ENCODE measurements around the gene NPTX1.

NPTX1 gene

GRCh38 chr17:80456465-80457235, 19.8 kb downstream of the NPTX1 start:
- DNase-seq = no peak

GRCh38 chr17:80455784-80456183, 20.6 kb downstream of the NPTX1 start:
- no peak for DNase-seq

- DNase-seq = peak; percentile 58
Observed at GRCh38 chr17:80455336-80455710, 21.1 kb downstream of the NPTX1 start.

GRCh38 chr17:80454557-80455335, 21.7 kb downstream of the NPTX1 start:
- DNase-seq = peak; percentile 97

GRCh38 chr17:80453998-80454556, 22.3 kb downstream of the NPTX1 start:
- no peak for DNase-seq

- DNase-seq = no peak
Observed at GRCh38 chr17:80453126-80453997, 23.0 kb downstream of the NPTX1 start.

GRCh38 chr17:80452173-80452915, 24.1 kb downstream of the NPTX1 start:
- no peak for DNase-seq

GRCh38 chr17:80451104-80451775, 25.2 kb downstream of the NPTX1 start:
- no peak for DNase-seq

GRCh38 chr17:80449930-80450576, 26.4 kb downstream of the NPTX1 start:
- no peak for DNase-seq

- no peak for DNase-seq
Observed at GRCh38 chr17:80449194-80449929, 27.0 kb downstream of the NPTX1 start.

GRCh38 chr17:80447790-80448189, 28.6 kb downstream of the NPTX1 start:
- DNase-seq = no peak

GRCh38 chr17:80446645-80447405, 29.6 kb downstream of the NPTX1 start:
- DNase-seq = no peak

GRCh38 chr17:80445726-80446110, 30.7 kb downstream of the NPTX1 start:
- DNase-seq = no peak

GRCh38 chr17:80445007-80445725, 31.2 kb downstream of the NPTX1 start:
- no peak for DNase-seq

- DNase-seq = no peak
Observed at GRCh38 chr17:80444644-80444979, 31.8 kb downstream of the NPTX1 start.

GRCh38 chr17:80443916-80444643, 32.3 kb downstream of the NPTX1 start:
- no peak for DNase-seq

- no peak for DNase-seq
Observed at GRCh38 chr17:80443498-80443897, 32.9 kb downstream of the NPTX1 start.

- DNase-seq = no peak
Observed at GRCh38 chr17:80442764-80443163, 33.6 kb downstream of the NPTX1 start.
